ENCODE results near the gene SF3B1.

DNA sequence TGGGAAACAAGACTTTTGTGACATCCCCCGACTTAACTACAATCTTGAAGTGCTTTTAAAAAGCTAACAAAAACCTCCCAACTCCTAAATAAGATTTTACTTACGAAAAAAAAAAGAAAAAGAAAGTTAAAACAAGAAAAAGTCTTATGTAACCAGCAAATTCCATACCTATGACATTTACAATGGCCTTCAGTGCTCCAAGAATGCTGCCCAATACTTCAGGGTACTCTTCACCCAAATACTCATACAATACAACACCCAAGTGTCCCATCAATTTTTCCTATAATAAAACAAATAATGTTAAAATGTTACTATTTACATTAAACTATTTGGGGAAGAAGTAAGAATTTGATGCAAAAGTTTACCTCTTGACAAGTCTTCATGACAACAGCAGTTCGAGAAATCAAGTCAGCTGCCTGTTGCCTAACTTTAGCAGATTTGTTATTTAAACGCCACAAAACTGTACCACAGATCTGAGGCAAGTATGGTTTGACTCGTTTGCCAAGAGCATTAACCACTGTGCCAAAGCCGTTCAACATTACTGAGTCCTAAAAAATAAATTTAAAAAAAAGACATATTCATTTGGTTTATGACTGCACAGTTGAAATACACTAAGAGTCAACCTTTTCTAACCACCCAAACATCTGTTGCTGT, 34.8 kb downstream of the SF3B1 start:
- TF ChIP-seq, protein P1, sequence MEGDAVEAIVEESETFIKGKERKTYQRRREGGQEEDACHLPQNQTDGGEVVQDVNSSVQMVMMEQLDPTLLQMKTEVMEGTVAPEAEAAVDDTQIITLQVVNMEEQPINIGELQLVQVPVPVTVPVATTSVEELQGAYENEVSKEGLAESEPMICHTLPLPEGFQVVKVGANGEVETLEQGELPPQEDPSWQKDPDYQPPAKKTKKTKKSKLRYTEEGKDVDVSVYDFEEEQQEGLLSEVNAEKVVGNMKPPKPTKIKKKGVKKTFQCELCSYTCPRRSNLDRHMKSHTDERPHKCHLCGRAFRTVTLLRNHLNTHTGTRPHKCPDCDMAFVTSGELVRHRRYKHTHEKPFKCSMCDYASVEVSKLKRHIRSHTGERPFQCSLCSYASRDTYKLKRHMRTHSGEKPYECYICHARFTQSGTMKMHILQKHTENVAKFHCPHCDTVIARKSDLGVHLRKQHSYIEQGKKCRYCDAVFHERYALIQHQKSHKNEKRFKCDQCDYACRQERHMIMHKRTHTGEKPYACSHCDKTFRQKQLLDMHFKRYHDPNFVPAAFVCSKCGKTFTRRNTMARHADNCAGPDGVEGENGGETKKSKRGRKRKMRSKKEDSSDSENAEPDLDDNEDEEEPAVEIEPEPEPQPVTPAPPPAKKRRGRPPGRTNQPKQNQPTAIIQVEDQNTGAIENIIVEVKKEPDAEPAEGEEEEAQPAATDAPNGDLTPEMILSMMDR (conservative IDR thresholded peaks at IDR 0.05 in 1 of 2, IDR thresholded peaks at IDR 0.05 in 1 of 2; ENCODE audit: extremely low read depth in 1 of 2, insufficient read depth in 1 of 2, low read depth in 1 of 2, low read length in 2 of 2) = no peak
- TF ChIP-seq EZH2 (IDR thresholded peaks at IDR 0.05; ENCODE audit: borderline replicate concordance, low read length) = no peak
